Left lung (tissue), 10 donors: Measurements from ENCODE around the gene HAL. TPM values are rescaled to one million over a fixed set of nuclear protein-coding genes. Genes with fewer than 3 reads are reported as not detected.

ENCODE experiments used
- ATAC-seq: fragments of 200-7000 bp; cut with Tn5 transposase; one replicate; pipeline ENCODE4 v1.9.1; 2020; ENCODE audit warnings: moderate library complexity
- DNase-seq, 4 donors: peaks; one replicate each; pipeline ENCODE4 v3.0.0-alpha.2; 2013 to 2020
- H3K27ac ChIP-seq, 2 donors: fragments of 200-600 bp; sonication (generic) in 1 of 2; one replicate each; pipeline versions ENCODE4 v1.5.0 to v1.8.0; 2020 to 2021
- H3K27me3 ChIP-seq, 2 donors: fragments of 200-600 bp; sonication (generic) in 1 of 2; one replicate each; pipeline versions ENCODE4 v1.5.0 to v1.8.0; 2020 to 2021
- H3K36me3 ChIP-seq, 2 donors: fragments of 200-600 bp; sonication (generic) in 1 of 2; one replicate each; pipeline versions ENCODE4 v1.5.0 to v1.8.0; 2020 to 2021
- H3K4me1 ChIP-seq, 2 donors: fragments of 200-600 bp; one replicate each; pipeline ENCODE4 v1.8.0; 2021
- H3K4me3 ChIP-seq, 2 donors: fragments of 200-600 bp; sonication (generic) in 1 of 2; one replicate each; pipeline versions ENCODE4 v1.5.0 to v1.8.0; 2020 to 2021; ENCODE audit warnings: mild to moderate bottlenecking in 1 of 2
- H3K9me3 ChIP-seq, 2 donors: fragments of 200-600 bp; sonication (generic) in 1 of 2; one replicate each; pipeline versions ENCODE4 v1.5.0 to v1.8.0; 2020 to 2021
- CTCF ChIP-seq, 2 donors: fragments of 200-600 bp; sonication (generic) in 1 of 2; IDR thresholded peaks; one replicate each; pipeline versions ENCODE4 v1.5.0 to v1.8.0; 2021; ENCODE audit warnings: antibody characterized with exemption in 2 of 2
- intact Hi-C, 2 donors: fragments of 100-400 bp; cut with DNase I; formaldehyde crosslinking; loops; one replicate each; pipeline versions ENCODE4 v1.11.2 to v1.14.2; 2022
- polyA plus RNA-seq, 6 donors: library from polyadenylated mRNA; unstranded; fragments of 120-200 nt; gene quantifications; one replicate each; pipeline ENCODE4 v1.2.1, GENCODE V29; 2013; ENCODE audit not compliant: insufficient read length in 6 of 6
- total RNA-seq, 2 donors: library from RNA; stranded (reverse); fragmentation: NEBNext Ultra II Directional; extraction: Animal tissue kit (Norgen Biotek cat#: 25700); gene quantifications; one replicate each; pipeline ENCODE4 v1.2.1, GENCODE V29; 2021
- donor health status: DM: no; HTN: yes; CAD: no.
- donor health status: DM: no; HTN: no; CAD: no.

The HAL gene
- total and polyA plus RNA-seq, 8 donors: 0.64 to 7.1 (median 1.1) TPM

GRCh38 chr12:95962222-95962621 is 33.9 kb downstream of the HAL start:
- no peaks in the 10 kb centered on the region for H3K9me3 ChIP-seq
- no peaks in the 10 kb centered on the region for H3K4me1 ChIP-seq
- TF ChIP-seq CTCF (IDR thresholded peaks at IDR 0.05): no peak
- H3K36me3 ChIP-seq: no peaks in the 10 kb centered on the region
- H3K27me3 ChIP-seq: no peaks in the 10 kb centered on the region
- H3K4me3 ChIP-seq: no peak overlapping the region
- ATAC-seq (no peak), DNase-seq (no peak)
- no peak overlapping the region for H3K27ac ChIP-seq
- intact Hi-C loops: no loop called here

DNA sequence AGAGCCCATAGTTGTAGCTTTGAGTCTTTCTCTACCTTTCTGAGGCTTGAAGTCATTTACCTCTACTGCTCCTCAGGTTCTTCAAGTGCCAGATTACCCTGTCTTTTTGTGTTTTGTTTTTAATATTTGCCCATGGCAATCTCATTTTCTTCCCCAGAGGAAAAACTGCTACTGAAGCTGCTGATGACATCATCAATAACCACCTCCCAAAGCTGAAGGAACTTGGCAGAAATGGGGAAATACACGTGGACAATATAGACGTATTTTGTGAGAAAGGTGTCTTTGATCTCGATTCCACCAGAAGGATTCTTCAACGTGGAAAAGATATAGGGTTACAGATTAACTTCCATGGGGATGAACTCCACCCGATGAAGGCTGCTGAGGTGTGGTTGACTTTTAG is 35.9 kb downstream of the HAL start:
- no peak for ATAC-seq
- Histone ChIP-seq H3K4me1 (no peaks in the 10 kb centered on the region), H3K27ac (no peak overlapping the region), H3K27me3 (no peaks in the 10 kb centered on the region), H3K36me3 (no peaks in the 10 kb centered on the region), H3K9me3 (no peaks in the 10 kb centered on the region), H3K4me3 (no peak overlapping the region)
- no peak for TF ChIP-seq CTCF (IDR thresholded peaks at IDR 0.05)
- DNase-seq: no peak
- intact Hi-C loops: no loop called here

GRCh38 chr12:95959107-95959506 is 37.0 kb downstream of the HAL start:
- Histone ChIP-seq H3K4me3 (no peak overlapping the region), H3K36me3 (no peaks in the 10 kb centered on the region), H3K27me3 (no peaks in the 10 kb centered on the region), H3K27ac (no peak overlapping the region), H3K4me1 (no peaks in the 10 kb centered on the region), H3K9me3 (no peaks in the 10 kb centered on the region)
- ATAC-seq: no peak
- no peak for DNase-seq
- intact Hi-C loops: no loop called here
- TF ChIP-seq CTCF (IDR thresholded peaks at IDR 0.05): no peak

DNA sequence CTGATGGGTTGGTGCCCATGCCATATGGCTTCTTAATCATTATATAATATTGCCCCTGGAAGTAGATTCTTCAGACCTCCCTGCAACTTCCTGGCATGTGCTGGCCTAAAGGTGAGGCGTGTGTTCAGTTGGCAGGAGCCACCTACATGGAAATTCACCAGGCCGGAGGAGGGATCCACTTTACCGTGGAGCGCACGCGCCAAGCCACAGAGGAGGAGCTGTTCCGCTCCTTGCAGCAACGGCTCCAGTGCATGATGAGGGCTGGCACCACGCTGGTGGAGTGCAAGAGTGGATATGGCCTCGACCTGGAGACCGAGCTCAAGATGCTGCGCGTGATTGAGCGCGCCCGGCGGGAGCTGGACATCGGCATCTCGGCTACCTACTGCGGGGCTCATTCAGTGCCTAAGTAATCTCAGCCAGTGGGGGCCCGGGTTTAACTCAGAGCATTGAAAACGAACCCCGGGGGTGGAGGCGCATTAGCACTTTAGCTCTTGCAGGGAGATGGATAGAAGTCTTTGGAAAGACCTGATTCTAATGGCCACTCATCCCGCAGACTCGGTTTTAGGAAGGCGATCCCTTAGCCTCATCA is 39.5 kb downstream of the HAL start:
- H3K4me1 ChIP-seq: no peaks in the 10 kb centered on the region
- H3K36me3 ChIP-seq: no peaks in the 10 kb centered on the region
- intact Hi-C loops: no loop called here
- DNase-seq (no peak), ATAC-seq (no peak)
- H3K4me3 ChIP-seq: no peak overlapping the region
- H3K9me3 ChIP-seq: no peaks in the 10 kb centered on the region
- H3K27me3 ChIP-seq: no peaks in the 10 kb centered on the region
- no peak overlapping the region for H3K27ac ChIP-seq
- no peak for TF ChIP-seq CTCF (IDR thresholded peaks at IDR 0.05)

DNA sequence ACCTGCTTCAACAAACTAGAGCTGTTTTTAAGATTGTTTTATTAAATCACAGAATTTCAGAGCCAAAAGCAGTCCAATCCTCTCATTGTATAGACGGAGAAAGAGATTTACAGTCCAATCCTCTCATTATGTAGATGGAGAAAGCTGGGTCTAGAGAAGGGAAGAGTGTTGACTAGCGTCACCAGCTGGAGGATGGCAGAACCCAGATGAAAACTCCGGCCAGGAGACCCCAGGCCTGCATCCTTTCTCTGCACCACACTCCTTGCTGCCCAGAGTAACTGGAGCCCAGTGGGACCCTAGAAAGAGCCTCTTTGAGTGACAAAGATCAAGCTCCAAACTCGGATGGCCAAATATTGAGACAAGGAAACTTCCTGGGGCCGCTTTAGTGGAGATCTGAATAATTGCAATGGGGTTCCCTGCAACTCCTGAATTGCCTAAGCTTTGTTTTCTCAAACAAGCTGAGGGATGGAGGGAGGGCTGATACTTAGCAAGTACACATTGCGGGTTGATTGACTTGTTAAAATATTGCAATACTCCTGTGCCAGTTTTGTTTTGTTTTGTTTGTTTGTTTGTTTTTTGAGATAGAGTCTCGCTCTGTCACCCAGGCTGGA is 40.5 kb downstream of the HAL start:
- ATAC-seq: no peak
- no peaks in the 10 kb centered on the region for H3K27me3 ChIP-seq
- no peaks in the 10 kb centered on the region for H3K4me1 ChIP-seq
- no peaks in the 10 kb centered on the region for H3K9me3 ChIP-seq
- H3K4me3 ChIP-seq: no peak overlapping the region
- no peak overlapping the region for H3K27ac ChIP-seq
- intact Hi-C loops: no loop called here
- no peak for TF ChIP-seq CTCF (IDR thresholded peaks at IDR 0.05)
- no peak for DNase-seq
- no peaks in the 10 kb centered on the region for H3K36me3 ChIP-seq
